Natural killer cell (primary cell): Measurements from ENCODE around the gene COL15A1. TPM values are rescaled to one million over a fixed set of nuclear protein-coding genes. Genes with fewer than 3 reads are reported as not detected.

ENCODE experiments used
- ATAC-seq, 3 donors: fragments of 150-1000 bp in 2 of 3; fragments of 200-7000 bp in 1 of 3; cut with Tn5 transposase; 1 replicate in 1 of 3; 2 replicates in 2 of 3; pipeline ENCODE4 v1.10.0; 2021; ENCODE audit warnings: mild to moderate bottlenecking in 2 of 3, moderate library complexity in 2 of 3
- DNase-seq, 2 donors: peaks; one replicate each; pipeline versions ENCODE4 v3.0.0 to v3.0.0-alpha.2; 2013 to 2021; ENCODE audit warnings: mixed read lengths in 1 of 2
- H3K27ac ChIP-seq: one replicate; pipeline ENCODE4 v1.5.1; 2013; ENCODE audit warnings: mild to moderate bottlenecking, low read length
- H3K27me3 ChIP-seq: one replicate; pipeline ENCODE4 v1.6.1; 2013; ENCODE audit warnings: low read length; ENCODE audit not compliant: control insufficient read depth, insufficient read depth
- H3K36me3 ChIP-seq: one replicate; pipeline ENCODE4 v1.6.1; 2013; ENCODE audit warnings: low read length; ENCODE audit not compliant: control insufficient read depth, insufficient read depth
- H3K4me1 ChIP-seq: one replicate; pipeline ENCODE4 v1.6.1; 2013; ENCODE audit warnings: low read length; ENCODE audit not compliant: control insufficient read depth, insufficient read depth
- H3K4me3 ChIP-seq: one replicate; pipeline ENCODE4 v1.5.1; 2013; ENCODE audit warnings: low read length
- H3K9me3 ChIP-seq: one replicate; pipeline ENCODE4 v1.6.1; 2013; ENCODE audit warnings: low read length; ENCODE audit not compliant: control insufficient read depth, insufficient read depth
- H3K27ac Mint-ChIP-seq, 2 donors: one replicate each; pipeline ENCODE4 v1.8.0; 2022; ENCODE audit warnings: mild to moderate bottlenecking in 2 of 2, mixed read lengths in 2 of 2, moderate library complexity in 1 of 2
- H3K27me3 Mint-ChIP-seq, 2 donors: one replicate each; pipeline ENCODE4 v1.8.0; 2022; ENCODE audit warnings: low read depth in 2 of 2, mixed read lengths in 2 of 2
- H3K36me3 Mint-ChIP-seq: one replicate; pipeline ENCODE4 v1.8.0; 2022; ENCODE audit warnings: mixed read lengths
- H3K4me1 Mint-ChIP-seq, 2 donors: one replicate each; pipeline ENCODE4 v1.8.0; 2022; ENCODE audit warnings: mixed read lengths in 2 of 2
- H3K4me3 Mint-ChIP-seq: one replicate; pipeline ENCODE4 v1.8.0; 2022; ENCODE audit warnings: mild to moderate bottlenecking, moderate library complexity, mixed read lengths
- H3K9me3 Mint-ChIP-seq, 2 donors: one replicate each; pipeline ENCODE4 v1.8.0; 2022; ENCODE audit warnings: mixed read lengths in 2 of 2
- CTCF ChIP-seq: fragments of 200-600 bp; IDR thresholded peaks from one replicate; pipeline ENCODE4 v1.8.0; 2022; ENCODE audit warnings: antibody characterized with exemption
- WGBS: methylation state at CpG from one replicate; pipeline ENCODE4 v1.1.7; 2013; ENCODE audit warnings: missing lambda C conversion rate; ENCODE audit not compliant: insufficient coverage; 5-methylcytosine and 5-hydroxymethylcytosine counted together
- intact Hi-C: fragments of 100-400 bp; cut with micrococcal nuclease; formaldehyde crosslinking; loops from one replicate; pipeline ENCODE4 v1.14.2; 2022
- total RNA-seq, 4 donors: library from RNA; stranded (reverse); fragments of 120-200 nt in 1 of 4; gene quantifications; one replicate each; pipeline versions ENCODE4 v1.2.3 to v1.2.4, GENCODE V29; 2013 to 2022

Gene COL15A1
- total RNA-seq, 3 donors from 2014 or later (not counting 1 experiment from before 2014, with no cell fraction given) = 0.18 to 0.82 (median 0.19) TPM

DNA sequence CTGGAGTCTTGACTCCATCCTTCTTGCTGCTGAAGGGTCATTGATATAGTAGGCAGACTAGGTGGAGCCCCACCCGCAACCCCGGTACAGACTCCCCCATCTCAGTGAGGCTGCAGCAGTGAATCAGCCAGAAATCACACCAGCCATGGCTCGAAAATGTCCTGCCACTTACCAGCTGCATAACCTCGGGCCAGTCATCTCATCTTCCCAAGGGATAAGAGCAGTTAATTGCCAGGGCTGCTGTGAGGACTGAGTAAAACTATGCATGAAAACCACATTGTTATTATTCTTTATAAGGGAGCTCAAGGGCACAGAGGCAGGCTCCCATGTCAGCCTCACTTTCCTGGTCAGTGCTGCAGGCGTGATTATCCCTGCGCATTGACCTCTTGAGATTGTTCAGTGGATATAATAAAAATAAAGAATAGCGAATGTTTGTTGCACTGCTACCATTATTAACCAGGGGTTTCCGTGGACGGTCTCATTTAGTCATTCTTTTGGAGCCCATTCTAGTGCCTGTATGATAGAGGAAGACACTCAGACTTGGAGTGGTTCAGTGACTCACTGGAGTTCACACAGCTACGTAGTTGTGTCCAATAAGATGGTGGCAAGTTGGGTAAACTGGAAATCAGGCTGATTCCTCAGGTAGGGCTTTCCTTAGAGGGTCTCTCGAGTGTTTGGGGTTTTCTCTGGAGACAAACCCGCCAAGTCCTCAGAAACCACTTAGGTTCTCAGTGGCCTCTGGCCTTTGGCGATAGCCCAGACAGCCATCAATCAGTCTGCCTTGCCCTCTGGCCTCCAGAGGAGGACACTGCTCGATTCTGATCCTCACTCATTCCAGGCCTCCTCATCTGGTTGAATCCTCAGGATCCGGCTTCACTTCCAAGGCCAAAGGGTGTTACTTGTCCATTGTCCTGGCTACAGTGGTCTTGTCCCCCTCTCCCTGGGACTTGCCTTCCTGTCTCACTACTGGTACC is 39.9 kb downstream of the COL15A1 start:
- whole genome bisulfite sequencing = 89% methylated on average over 15 of the region's 15 CpGs
- Mint-ChIP-seq H3K4me3 (no peak overlapping the region), H3K27me3 (peaks cover 0 to 2% of the 10 kb centered on the region in 2 donors), H3K4me1 (no peaks in the 10 kb centered on the region), H3K9me3 (no peaks in the 10 kb centered on the region), H3K36me3 (no peaks in the 10 kb centered on the region), H3K27ac (no peak overlapping the region)
- Histone ChIP-seq H3K27me3 (no peaks in the 10 kb centered on the region), H3K27ac (no peak overlapping the region), H3K4me3 (no peak overlapping the region), H3K9me3 (no peaks in the 10 kb centered on the region), H3K4me1 (no peaks in the 10 kb centered on the region), H3K36me3 (no peaks in the 10 kb centered on the region)
- DNase-seq (no peak), ATAC-seq (no peak)
- TF ChIP-seq CTCF = no peak
- intact Hi-C loops = no loop called here

GRCh38 chr9:98985596-98985995 is 41.9 kb downstream of the COL15A1 start:
- no peak overlapping the region for H3K4me3 Mint-ChIP-seq
- no peaks in the 10 kb centered on the region for H3K9me3 Mint-ChIP-seq
- H3K4me1 Mint-ChIP-seq = peaks cover 0 to 8% of the 10 kb centered on the region in 2 donors
- H3K27me3 ChIP-seq = no peaks in the 10 kb centered on the region
- H3K9me3 ChIP-seq = no peaks in the 10 kb centered on the region
- ATAC-seq = no peak
- H3K27me3 Mint-ChIP-seq = peaks cover 0 to 2% of the 10 kb centered on the region in 2 donors
- no peak overlapping the region for H3K27ac ChIP-seq
- no peak overlapping the region for H3K4me3 ChIP-seq
- no peaks in the 10 kb centered on the region for H3K36me3 ChIP-seq
- H3K4me1 ChIP-seq = no peaks in the 10 kb centered on the region
- H3K36me3 Mint-ChIP-seq = no peaks in the 10 kb centered on the region
- H3K27ac Mint-ChIP-seq = no peak overlapping the region
- intact Hi-C loops = no loop called here
- 94% methylated on average over 22 of the region's 22 CpGs for WGBS
- DNase-seq = no peak
- no peak for TF ChIP-seq CTCF

DNA sequence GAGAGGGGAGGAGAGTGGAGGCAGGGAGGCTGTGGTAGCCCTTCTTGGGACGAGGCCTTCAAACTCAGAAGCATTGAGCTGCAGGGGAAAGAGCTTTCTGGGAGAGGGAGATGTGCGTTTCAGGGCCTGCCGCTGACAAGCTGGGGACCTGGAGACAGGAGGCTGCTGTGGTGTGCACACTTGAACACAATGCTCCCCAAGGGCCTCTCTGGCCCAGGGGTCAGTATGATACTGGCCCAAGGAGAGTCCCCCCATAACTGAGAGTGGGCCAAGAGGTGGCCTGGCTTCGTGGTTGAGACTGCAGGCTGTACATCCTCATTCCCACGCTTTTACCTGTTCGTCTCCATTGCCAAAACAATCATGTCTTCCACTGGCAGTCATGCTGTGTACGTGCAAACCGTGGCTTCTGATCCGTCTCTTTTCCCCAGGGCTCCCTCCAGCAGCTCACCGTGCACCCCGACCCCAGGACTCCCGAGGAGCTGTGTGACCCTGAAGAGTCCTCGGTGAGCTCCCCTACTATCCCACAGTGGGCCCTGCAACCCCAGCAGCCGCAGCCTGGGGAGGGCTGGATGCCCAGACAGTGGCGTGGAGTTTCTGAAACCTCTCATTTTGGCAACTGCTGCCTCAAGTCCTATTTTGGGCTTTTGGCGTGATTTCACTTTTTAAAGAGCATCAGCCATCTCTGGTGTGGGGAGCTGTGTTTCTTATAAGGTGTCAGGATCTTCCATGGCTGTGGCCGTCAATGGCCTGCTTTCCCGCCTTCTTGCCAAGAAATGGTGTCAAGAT is 43.4 kb downstream of the COL15A1 start:
- Mint-ChIP-seq H3K27me3 (peaks cover 0 to 2% of the 10 kb centered on the region in 2 donors), H3K4me1 (peaks cover 0 to 8% of the 10 kb centered on the region in 2 donors), H3K27ac (no peak overlapping the region), H3K36me3 (no peaks in the 10 kb centered on the region), H3K9me3 (no peaks in the 10 kb centered on the region), H3K4me3 (no peak overlapping the region)
- no peaks in the 10 kb centered on the region for H3K36me3 ChIP-seq
- ATAC-seq (no peak), DNase-seq (no peak)
- WGBS = 89% methylated on average over 18 of the region's 18 CpGs
- no peaks in the 10 kb centered on the region for H3K27me3 ChIP-seq
- no peak for TF ChIP-seq CTCF
- no peaks in the 10 kb centered on the region for H3K4me1 ChIP-seq
- H3K9me3 ChIP-seq = no peaks in the 10 kb centered on the region
- no peak overlapping the region for H3K27ac ChIP-seq
- intact Hi-C loops = no loop called here
- no peak overlapping the region for H3K4me3 ChIP-seq
